Brain pericyte (primary cell): Measurements from ENCODE around the gene C10orf71.

Experiments used
- DNase-seq: peaks from one replicate; pipeline ENCODE4 v3.0.0-alpha.2; 2012; ENCODE audit warnings: low read depth, low spot score

Gene C10orf71

GRCh38 chr10:49298983-49299815, at the start of gene C10orf71:
TSS of gene C10orf71 (plus strand) at chr10:49299170. CDS start at chr10:49322546, 23,376 bp downstream.
- DNase-seq: no peak

DNA sequence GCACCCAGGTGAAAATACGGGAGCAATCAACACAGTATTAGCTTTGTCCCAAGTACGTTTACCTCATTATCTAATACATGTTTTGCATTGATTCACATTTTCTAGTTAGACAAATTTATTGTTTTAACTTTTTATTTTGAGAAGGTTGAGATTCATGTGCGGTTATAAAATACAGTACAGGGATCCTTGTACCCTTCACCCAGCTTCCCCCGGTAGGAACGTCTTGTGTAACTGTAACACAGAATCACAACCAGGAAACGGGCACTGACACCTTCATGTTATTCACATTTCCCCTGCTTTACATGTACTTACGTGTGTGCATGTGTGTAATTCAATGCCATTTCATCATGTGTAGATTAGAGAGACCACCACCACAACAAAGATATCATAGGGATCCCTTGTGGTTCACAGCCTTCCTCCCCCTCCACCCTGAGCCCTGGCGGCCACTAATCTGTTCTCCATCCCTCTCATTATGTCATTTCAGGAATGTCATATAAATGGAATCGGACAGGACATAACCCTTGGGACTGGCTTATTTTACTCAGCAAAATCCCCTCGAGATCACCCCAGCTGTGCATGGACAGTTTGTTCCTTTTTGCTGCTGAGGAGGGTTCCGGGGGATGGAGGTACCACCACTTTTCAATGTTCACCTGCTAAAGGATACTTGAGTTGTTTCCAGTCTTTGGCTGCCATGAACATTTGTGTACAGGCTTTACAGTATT, 46.5 kb upstream of the C10orf71 start:
- no peak for DNase-seq

GRCh38 chr10:49253340-49253906, 45.5 kb upstream of the C10orf71 start:
- DNase-seq: no peak

DNA sequence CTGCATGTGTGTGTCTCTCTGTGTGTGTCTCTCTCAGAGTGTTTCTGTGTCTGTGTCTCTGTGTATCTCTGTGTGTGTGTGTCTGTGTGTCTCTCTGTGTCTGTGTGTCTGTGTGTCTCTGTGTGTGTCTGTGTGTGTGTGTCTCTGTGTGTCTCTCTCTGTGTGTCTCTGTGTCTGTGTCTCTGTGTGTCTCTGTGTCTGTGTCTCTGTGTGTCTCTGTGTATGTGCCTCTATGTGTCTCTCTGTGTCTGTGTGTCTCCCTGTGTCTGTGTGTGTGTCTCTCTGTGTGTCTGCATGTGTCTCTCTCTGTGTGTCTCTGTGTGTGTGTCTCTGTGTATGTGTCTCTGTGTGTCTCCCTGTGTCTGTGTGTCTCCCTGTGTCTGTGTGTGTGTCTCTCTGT, 44.8 kb upstream of the C10orf71 start:
- DNase-seq: no peak

DNA sequence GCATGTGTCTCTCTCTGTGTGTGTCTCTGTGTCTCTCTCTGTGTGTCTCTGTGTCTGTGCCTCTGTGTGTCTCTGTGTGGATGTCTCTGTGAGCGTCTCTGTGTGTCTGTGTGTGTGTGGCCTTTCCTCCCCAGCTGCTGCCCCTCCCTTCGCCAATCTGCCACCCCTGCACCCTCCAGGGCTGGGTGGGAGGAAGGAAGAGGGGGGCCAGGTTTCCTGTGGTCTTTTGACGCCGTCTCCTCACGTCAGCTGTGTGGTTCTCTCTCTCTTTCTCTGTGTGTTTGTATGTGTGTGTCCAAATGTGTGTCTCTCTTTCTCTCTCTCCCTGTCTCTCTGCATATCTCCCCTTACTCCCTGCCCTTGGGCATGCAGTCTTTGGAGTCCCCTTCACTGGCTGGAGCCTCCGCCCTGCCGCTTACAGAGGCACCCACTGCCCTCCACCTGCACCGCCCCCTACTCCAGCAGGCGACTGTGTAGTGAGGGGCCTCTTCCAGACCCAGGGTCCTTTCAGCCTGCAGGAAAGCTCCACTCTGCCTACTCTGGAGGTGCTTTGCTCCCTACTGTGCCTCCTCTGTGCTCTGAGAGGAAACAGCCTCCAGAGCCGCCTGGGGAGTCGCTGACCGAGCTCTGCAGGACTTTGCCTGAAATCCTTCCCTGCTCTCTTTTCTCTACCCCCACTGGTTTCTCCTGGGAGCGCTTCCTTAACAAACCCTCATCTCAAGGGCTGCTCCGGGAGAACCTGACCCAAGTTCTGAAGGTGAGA, 44.2 kb upstream of the C10orf71 start:
- no peak for DNase-seq

GRCh38 chr10:49255883-49256282, 43.1 kb upstream of the C10orf71 start:
- no peak for DNase-seq

GRCh38 chr10:49257154-49257553, 41.8 kb upstream of the C10orf71 start:
- DNase-seq: no peak

GRCh38 chr10:49257626-49258349, 41.2 kb upstream of the C10orf71 start:
- no peak for DNase-seq

GRCh38 chr10:49258350-49258683, 40.7 kb upstream of the C10orf71 start:
- DNase-seq: no peak

GRCh38 chr10:49260644-49261296, 38.2 kb upstream of the C10orf71 start:
- DNase-seq: no peak

- no peak for DNase-seq
These were observed 35.4 kb upstream of the C10orf71 start for GRCh38 chr10:49263591-49263990.

DNA sequence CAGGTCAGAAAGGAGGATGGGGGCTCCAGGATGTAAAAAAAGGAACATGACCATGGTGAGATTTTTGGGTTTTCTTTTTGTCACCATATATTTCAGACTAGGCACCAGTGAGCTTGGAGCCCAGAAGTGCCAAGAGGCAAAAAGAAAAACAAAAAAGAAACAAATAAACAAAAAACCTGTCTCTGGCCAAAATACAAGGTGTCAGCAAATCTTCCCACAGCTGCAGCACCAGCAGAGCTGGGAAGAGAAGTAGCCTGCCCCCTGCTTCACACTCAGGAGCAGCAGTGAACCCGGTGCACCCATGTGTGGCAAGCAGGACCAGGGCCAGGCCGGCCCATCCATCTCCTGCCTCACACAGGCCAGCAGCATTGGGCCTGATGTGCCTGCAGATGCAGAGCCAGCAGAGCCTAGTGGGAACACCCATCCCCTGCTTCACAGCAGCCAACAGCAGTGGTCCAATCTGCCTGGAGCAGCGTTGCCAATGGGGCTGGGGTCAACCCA, 34.7 kb upstream of the C10orf71 start:
- DNase-seq: no peak

DNA sequence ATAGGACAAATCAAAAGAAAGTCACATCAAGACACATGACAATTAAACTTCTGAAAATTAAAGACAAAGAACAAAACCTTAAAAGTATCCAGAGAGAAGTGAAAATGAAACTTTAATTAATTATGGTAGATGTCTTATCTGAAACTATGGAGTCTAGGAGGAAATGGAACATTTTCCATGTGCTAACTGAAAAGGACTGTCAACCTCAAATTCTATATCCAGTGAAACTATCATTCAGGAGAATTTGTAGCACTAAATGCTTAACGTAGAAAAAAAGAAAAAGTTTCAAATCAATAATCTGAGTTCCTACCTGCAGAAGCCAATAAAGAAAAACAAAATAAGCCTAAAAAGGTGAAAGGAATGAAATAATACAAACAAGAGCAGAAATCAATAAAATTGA, 33.1 kb upstream of the C10orf71 start:
- DNase-seq: no peak

- no peak for DNase-seq
These were observed 30.8 kb upstream of the C10orf71 start for GRCh38 chr10:49268185-49268584.

DNA sequence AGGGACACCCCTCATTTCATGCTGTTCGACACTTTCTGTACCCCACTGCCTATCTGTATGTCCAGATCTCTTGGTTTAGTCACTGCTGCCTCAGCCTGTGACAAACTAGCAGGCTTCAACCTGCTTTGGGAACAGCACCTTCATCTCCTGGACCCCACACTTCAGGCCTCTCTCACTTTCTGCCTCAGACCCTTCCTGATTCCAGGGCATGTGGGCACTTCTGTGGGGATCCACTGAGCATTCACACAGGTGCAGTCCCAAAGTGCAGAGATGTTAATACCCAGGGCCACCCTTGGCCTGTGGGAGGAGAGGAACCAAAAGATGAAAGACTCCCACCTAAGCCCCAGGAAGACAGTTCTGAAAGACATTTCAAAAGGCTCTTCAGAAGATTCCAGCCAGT, 29.4 kb upstream of the C10orf71 start:
- no peak for DNase-seq

DNA sequence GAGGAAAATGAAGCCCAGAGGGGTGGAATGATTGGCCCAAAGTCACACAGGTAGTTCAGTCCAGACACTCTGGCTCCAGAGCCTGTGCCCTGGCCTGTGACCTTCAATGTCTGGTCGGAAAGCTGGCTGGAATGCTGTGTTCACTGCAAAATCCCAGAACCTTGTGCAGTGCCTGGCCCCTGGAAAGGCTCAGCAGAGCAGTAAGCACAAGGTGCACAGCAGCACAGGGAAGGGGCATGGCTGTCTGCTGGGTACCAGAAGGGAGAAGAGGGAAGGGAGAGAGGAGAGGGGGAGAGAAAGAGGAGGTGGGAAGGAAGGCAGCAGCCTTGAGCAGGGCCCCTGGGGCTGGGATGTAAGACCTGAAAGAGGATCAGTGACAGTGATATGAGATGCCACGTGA, 28.4 kb upstream of the C10orf71 start:
- DNase-seq: no peak

DNA sequence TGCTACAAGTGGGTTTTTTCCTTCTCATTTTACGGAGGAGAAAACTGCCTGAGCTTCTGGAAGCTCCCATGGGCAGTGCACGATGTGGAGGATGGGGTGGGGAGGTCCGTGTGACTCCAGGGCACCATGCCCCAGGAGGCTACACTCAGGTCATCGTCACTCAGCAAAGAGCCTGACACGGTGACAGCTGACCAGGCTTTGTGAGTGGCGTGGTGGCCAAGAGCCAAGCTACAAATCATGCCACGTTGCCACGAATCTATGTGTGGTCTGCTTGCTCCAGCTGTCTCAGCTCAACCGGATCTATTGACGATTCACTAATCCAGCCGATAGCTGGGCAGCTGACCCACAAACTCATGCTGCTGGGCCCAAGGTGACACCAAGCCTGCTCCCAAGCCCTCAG, 27.6 kb upstream of the C10orf71 start:
- DNase-seq: no peak

DNA sequence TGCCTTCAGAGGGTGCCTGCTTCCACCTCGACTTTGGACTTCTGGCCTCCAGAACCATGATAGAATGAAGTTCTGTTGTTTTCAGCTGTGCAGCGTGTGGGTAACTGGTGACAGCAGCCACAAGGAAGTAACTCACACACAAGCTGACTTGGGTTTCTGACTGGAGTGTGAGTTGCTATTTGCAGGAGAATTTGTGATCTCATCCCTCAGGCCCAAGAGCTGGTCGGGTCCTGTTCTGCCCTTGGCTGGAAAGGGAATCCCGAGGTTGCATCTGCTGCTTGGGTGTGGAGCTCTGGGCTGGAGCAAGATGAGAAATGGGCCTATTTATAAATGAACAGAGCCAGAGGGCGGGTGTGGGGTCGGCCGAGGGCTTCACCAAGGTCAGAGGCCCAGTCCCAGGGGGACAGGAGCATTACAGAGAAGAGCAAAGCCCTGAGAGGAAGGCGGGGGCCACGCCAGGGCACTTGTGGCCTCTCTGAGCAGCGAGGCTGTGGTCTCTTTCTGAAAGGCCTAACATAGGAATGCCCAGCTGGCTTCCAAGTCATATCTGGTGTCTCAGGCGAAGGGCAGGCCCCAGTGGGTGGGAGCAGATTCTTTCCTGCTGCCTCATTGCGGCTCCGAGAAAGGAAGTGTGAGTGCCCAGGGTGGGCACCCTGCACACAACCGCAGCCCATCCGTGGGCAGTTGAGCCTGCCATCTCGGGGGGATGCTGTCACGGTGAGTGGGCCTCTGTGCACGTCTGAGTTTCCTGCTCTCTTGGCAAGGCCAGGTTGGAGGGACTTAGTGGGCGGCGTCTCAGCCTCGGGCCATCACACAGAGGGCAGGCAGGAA, 26.5 kb upstream of the C10orf71 start:
- no peak for DNase-seq

DNA sequence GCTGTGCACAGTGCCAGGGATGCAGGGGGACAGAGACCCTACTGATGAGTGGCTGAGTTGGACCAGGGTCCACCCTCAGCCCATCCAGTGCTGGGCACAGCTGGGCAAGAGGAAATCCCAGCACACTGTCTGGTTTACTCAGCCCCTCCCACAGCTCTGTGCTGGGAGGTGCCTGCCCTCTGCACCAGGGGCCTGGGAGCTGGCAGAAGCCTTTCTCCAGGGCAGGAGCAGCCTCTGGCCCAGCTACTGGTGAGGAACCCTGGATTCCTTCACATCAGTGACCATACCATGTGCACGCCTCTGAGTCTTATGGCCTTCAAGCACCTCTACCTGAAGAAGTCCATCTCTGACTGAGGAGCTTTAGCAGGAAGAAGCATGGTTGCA, 25.9 kb upstream of the C10orf71 start:
- DNase-seq: no peak

- no peak for DNase-seq
These were observed 25.3 kb upstream of the C10orf71 start for GRCh38 chr10:49273626-49274025.
